ENCODE results near the gene RNF111. TPM values are rescaled to one million over a fixed set of nuclear protein-coding genes. Genes with fewer than 3 reads are reported as not detected.

RNF111 gene
- total and polyA plus RNA-seq, 12 donors = 5.7 to 41.6 (median 24.0) TPM

GRCh38 chr15:59042041-59042440 is 54.6 kb downstream of the RNF111 start:
- intact Hi-C loops (cut with DNase I) = no loop called here
- no peak for DNase-seq
- 91 to 98% (median 97%) methylated on average over 6 of the region's 6 CpGs for WGBS, 4 donors

GRCh38 chr15:59048897-59049296 is 61.4 kb downstream of the RNF111 start:
- Histone ChIP-seq H3K36me3 (replicated peaks in 1 of 2) (no peaks in the 10 kb centered on the region), H3K27me3 (no peaks in the 10 kb centered on the region), H3K4me3 (no peak overlapping the region), H3K9me3 (replicated peaks in 1 of 3) (no peaks in the 10 kb centered on the region), H3K4me1 (replicated peaks in 1 of 2) (peaks cover 0 to 14% of the 10 kb centered on the region in 2 donors), H3K27ac (no peak overlapping the region)
- no peak for DNase-seq
- WGBS, 4 donors = 96 to 97% (median 96%) methylated on average over 3 of the region's 3 CpGs
- TF ChIP-seq CTCF (IDR thresholded peaks at IDR 0.05) = no peak
- TF ChIP-seq POLR2A (IDR thresholded peaks at IDR 0.05) = no peak
- intact Hi-C loops (cut with DNase I) = no loop called here

More at GRCh38 chr15:59042041-59042440, 54.6 kb downstream of the RNF111 start:
- Histone ChIP-seq H3K4me1 (replicated peaks in 1 of 2) (peaks cover 0 to 15% of the 10 kb centered on the region in 2 donors), H3K36me3 (replicated peaks in 1 of 2) (no peaks in the 10 kb centered on the region), H3K9me3 (replicated peaks in 1 of 3) (no peaks in the 10 kb centered on the region), H3K4me3 (no peak overlapping the region), H3K27me3 (no peaks in the 10 kb centered on the region), H3K27ac (no peak overlapping the region)
- no peak for TF ChIP-seq POLR2A (IDR thresholded peaks at IDR 0.05)
- no peak for TF ChIP-seq CTCF (IDR thresholded peaks at IDR 0.05)

GRCh38 chr15:59051873-59052861 is 64.7 kb downstream of the RNF111 start:
- H3K4me1 ChIP-seq (replicated peaks in 1 of 2) = peaks cover 0 to 4% of the 10 kb centered on the region in 2 donors
- TF ChIP-seq CTCF (IDR thresholded peaks at IDR 0.05) (no peak), POLR2A (IDR thresholded peaks at IDR 0.05) (no peak)
- H3K27ac ChIP-seq = no peak overlapping the region
- 78 to 85% (median 83%) methylated on average over 2 of the region's 2 CpGs for WGBS, 4 donors
- intact Hi-C loops (cut with DNase I) = no loop called here
- H3K27me3 ChIP-seq = no peaks in the 10 kb centered on the region
- peaks cover 0 to 18% of the 10 kb centered on the region in 2 donors for H3K36me3 ChIP-seq (replicated peaks in 1 of 2)
- no peaks in the 10 kb centered on the region for H3K9me3 ChIP-seq (replicated peaks in 1 of 3)
- no peak overlapping the region for H3K4me3 ChIP-seq
- DNase-seq = no peak

- Histone ChIP-seq H3K4me3 (no peak overlapping the region), H3K27me3 (no peaks in the 10 kb centered on the region), H3K36me3 (replicated peaks in 1 of 2) (peaks cover 0 to 19% of the 10 kb centered on the region in 2 donors), H3K9me3 (replicated peaks in 1 of 3) (no peaks in the 10 kb centered on the region), H3K4me1 (replicated peaks in 1 of 2) (no peaks in the 10 kb centered on the region), H3K27ac (no peak overlapping the region)
- no peak for DNase-seq
- intact Hi-C loops (cut with DNase I) = no loop called here
- TF ChIP-seq POLR2A (IDR thresholded peaks at IDR 0.05) (no peak), CTCF (IDR thresholded peaks at IDR 0.05) (no peak)
- WGBS, 4 donors = 67 to 85% (median 80%) methylated on average over 3 of the region's 3 CpGs
Observed at GRCh38 chr15:59052915-59053407, 65.5 kb downstream of the RNF111 start.
